Stimulated activated CD4-positive, alpha-beta T cell treated with anti-CD3 and anti-CD28 coated beads, Interleukin-15, amount 100 ng/mL, for 1 hour (primary cell): ENCODE results near the gene LANCL2.

Source experiments
- DNase-seq, 2 donors: peaks; one replicate each; pipeline ENCODE4 v3.0.0-alpha.2; 2020; ENCODE audit warnings: low read depth in 1 of 2, low spot score in 1 of 2

The LANCL2 gene

GRCh38 chr7:55436457-55436856 lies 71.3 kb downstream of the LANCL2 start:
- no peak for DNase-seq

- DNase-seq = no peak
These were observed 72.2 kb downstream of the LANCL2 start for GRCh38 chr7:55437375-55437774.

- no peak for DNase-seq
These were observed 73.1 kb downstream of the LANCL2 start for GRCh38 chr7:55438085-55438756.

- DNase-seq = no peak
These were observed 73.8 kb downstream of the LANCL2 start for GRCh38 chr7:55438757-55439525.

- DNase-seq = no peak
These were observed 74.5 kb downstream of the LANCL2 start for GRCh38 chr7:55439627-55440026.

GRCh38 chr7:55440040-55440690 lies 75.0 kb downstream of the LANCL2 start:
- DNase-seq = no peak

GRCh38 chr7:55441002-55441401 lies 75.9 kb downstream of the LANCL2 start:
- no peak for DNase-seq

GRCh38 chr7:55441774-55442522 lies 76.8 kb downstream of the LANCL2 start:
- no peak for DNase-seq

- no peak for DNase-seq
These were observed 79.6 kb downstream of the LANCL2 start for GRCh38 chr7:55444786-55445185.

- no peak for DNase-seq
These were observed 83.4 kb downstream of the LANCL2 start for GRCh38 chr7:55448526-55448925.

GRCh38 chr7:55449205-55449991 lies 84.3 kb downstream of the LANCL2 start:
- DNase-seq = no peak

GRCh38 chr7:55449992-55450535 lies 84.9 kb downstream of the LANCL2 start:
- no peak for DNase-seq

GRCh38 chr7:55452971-55453370 lies 87.8 kb downstream of the LANCL2 start:
- no peak for DNase-seq

GRCh38 chr7:55457801-55458200 lies 92.7 kb downstream of the LANCL2 start:
- DNase-seq = no peak

- DNase-seq = no peak
These were observed 93.2 kb downstream of the LANCL2 start for GRCh38 chr7:55458351-55458750.

- DNase-seq = no peak
These were observed 98.6 kb downstream of the LANCL2 start for GRCh38 chr7:55463686-55464262.

GRCh38 chr7:55464422-55464821 lies 99.3 kb downstream of the LANCL2 start:
- DNase-seq = no peak

- no peak for DNase-seq
These were observed 100.6 kb downstream of the LANCL2 start for GRCh38 chr7:55465691-55466090.

- DNase-seq = no peak
These were observed 102.0 kb downstream of the LANCL2 start for GRCh38 chr7:55467047-55467593.

GRCh38 chr7:55468495-55468894 lies 103.4 kb downstream of the LANCL2 start:
- DNase-seq = no peak
